ENCODE measurements around the gene SETMAR. TPM values are rescaled to one million over a fixed set of nuclear protein-coding genes. Genes with fewer than 3 reads are reported as not detected.

The SETMAR gene
- total and polyA plus RNA-seq, 2 of the 8 experiments (the other 6 are each of a cell fraction or from before 2014, with no cell fraction given) = 16.1 to 25.3 TPM

DNA sequence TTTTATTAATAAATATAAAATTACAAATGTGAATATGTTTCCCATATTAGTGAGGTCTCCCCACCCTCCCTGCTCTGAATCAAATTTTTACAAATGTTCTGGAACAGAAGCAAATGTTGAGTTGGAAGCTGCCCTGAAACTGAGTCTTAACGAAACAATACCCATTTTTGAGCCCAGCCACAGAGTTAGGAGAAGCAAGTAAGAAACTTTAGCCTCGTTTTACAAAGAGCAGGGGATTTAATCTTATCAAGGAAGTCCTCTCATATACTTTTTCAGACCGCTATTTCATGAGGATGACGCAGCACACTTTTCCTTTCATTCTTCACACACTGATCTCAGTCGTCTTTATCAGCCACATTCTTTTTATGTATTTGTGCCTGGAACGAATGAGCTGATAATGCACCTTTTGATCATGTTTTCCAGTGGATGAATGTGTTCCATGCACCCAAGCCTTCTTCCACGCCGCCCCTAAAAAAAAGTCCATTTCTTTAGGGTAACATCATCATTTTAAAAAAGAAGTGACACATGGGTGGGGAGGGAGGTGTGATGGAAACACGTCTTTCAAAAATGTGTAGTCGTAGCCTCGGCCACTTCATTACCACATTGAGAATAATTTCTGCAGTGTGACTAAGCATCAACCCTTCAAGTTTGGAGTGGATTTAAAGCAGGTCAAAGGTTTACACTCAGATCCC, 48.1 kb downstream of the SETMAR start (continued):
- TF ChIP-seq, protein P1, sequence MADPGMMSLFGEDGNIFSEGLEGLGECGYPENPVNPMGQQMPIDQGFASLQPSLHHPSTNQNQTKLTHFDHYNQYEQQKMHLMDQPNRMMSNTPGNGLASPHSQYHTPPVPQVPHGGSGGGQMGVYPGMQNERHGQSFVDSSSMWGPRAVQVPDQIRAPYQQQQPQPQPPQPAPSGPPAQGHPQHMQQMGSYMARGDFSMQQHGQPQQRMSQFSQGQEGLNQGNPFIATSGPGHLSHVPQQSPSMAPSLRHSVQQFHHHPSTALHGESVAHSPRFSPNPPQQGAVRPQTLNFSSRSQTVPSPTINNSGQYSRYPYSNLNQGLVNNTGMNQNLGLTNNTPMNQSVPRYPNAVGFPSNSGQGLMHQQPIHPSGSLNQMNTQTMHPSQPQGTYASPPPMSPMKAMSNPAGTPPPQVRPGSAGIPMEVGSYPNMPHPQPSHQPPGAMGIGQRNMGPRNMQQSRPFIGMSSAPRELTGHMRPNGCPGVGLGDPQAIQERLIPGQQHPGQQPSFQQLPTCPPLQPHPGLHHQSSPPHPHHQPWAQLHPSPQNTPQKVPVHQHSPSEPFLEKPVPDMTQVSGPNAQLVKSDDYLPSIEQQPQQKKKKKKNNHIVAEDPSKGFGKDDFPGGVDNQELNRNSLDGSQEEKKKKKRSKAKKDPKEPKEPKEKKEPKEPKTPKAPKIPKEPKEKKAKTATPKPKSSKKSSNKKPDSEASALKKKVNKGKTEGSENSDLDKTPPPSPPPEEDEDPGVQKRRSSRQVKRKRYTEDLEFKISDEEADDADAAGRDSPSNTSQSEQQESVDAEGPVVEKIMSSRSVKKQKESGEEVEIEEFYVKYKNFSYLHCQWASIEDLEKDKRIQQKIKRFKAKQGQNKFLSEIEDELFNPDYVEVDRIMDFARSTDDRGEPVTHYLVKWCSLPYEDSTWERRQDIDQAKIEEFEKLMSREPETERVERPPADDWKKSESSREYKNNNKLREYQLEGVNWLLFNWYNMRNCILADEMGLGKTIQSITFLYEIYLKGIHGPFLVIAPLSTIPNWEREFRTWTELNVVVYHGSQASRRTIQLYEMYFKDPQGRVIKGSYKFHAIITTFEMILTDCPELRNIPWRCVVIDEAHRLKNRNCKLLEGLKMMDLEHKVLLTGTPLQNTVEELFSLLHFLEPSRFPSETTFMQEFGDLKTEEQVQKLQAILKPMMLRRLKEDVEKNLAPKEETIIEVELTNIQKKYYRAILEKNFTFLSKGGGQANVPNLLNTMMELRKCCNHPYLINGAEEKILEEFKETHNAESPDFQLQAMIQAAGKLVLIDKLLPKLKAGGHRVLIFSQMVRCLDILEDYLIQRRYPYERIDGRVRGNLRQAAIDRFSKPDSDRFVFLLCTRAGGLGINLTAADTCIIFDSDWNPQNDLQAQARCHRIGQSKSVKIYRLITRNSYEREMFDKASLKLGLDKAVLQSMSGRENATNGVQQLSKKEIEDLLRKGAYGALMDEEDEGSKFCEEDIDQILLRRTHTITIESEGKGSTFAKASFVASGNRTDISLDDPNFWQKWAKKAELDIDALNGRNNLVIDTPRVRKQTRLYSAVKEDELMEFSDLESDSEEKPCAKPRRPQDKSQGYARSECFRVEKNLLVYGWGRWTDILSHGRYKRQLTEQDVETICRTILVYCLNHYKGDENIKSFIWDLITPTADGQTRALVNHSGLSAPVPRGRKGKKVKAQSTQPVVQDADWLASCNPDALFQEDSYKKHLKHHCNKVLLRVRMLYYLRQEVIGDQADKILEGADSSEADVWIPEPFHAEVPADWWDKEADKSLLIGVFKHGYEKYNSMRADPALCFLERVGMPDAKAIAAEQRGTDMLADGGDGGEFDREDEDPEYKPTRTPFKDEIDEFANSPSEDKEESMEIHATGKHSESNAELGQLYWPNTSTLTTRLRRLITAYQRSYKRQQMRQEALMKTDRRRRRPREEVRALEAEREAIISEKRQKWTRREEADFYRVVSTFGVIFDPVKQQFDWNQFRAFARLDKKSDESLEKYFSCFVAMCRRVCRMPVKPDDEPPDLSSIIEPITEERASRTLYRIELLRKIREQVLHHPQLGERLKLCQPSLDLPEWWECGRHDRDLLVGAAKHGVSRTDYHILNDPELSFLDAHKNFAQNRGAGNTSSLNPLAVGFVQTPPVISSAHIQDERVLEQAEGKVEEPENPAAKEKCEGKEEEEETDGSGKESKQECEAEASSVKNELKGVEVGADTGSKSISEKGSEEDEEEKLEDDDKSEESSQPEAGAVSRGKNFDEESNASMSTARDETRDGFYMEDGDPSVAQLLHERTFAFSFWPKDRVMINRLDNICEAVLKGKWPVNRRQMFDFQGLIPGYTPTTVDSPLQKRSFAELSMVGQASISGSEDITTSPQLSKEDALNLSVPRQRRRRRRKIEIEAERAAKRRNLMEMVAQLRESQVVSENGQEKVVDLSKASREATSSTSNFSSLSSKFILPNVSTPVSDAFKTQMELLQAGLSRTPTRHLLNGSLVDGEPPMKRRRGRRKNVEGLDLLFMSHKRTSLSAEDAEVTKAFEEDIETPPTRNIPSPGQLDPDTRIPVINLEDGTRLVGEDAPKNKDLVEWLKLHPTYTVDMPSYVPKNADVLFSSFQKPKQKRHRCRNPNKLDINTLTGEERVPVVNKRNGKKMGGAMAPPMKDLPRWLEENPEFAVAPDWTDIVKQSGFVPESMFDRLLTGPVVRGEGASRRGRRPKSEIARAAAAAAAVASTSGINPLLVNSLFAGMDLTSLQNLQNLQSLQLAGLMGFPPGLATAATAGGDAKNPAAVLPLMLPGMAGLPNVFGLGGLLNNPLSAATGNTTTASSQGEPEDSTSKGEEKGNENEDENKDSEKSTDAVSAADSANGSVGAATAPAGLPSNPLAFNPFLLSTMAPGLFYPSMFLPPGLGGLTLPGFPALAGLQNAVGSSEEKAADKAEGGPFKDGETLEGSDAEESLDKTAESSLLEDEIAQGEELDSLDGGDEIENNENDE (IDR thresholded peaks at IDR 0.05; ENCODE audit: insufficient replicate concordance, low read length) = no peak
- TF ChIP-seq SUZ12 (IDR thresholded peaks at IDR 0.05; ENCODE audit: low read length) = no peak
- no peak for TF ChIP-seq TAF7 (optimal IDR thresholded peaks at IDR 0.05; ENCODE audit: borderline replicate concordance, low read depth, low read length)
- TF ChIP-seq, protein P2, sequence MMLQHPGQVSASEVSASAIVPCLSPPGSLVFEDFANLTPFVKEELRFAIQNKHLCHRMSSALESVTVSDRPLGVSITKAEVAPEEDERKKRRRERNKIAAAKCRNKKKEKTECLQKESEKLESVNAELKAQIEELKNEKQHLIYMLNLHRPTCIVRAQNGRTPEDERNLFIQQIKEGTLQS (IDR thresholded peaks at IDR 0.05; ENCODE audit: insufficient read depth, low read depth, low read length) = no peak
- no peak for TF ChIP-seq POU5F1 (IDR thresholded peaks at IDR 0.05; ENCODE audit: low read depth, low read length)
- no peak for TF ChIP-seq ASH2L (IDR thresholded peaks at IDR 0.05; ENCODE audit: low read length)
- no peak for TF ChIP-seq HDAC6 (IDR thresholded peaks at IDR 0.05; ENCODE audit: low read depth, low read length)
- TF ChIP-seq RNF2 (IDR thresholded peaks at IDR 0.05; ENCODE audit: borderline replicate concordance, low read depth, low read length, missing control alignments, poor library complexity, severe bottlenecking) = no peak
- TF ChIP-seq SP1 (IDR thresholded peaks at IDR 0.05; ENCODE audit: low read depth, low read length) = no peak
- TF ChIP-seq CBX8 (IDR thresholded peaks at IDR 0.05; ENCODE audit: borderline replicate concordance, low read depth, low read length) = no peak
